CD4-positive, alpha-beta T cell treated with Interleukin-6 for 4 hours (primary cell): ENCODE measurements around the gene KTN1.

Experiments used
- DNase-seq: peaks from one replicate; pipeline ENCODE4 v3.0.0-alpha.2; 2020; ENCODE audit warnings: mixed read lengths

KTN1 gene

GRCh38 chr14:55688566-55688965 lies 108.6 kb downstream of the KTN1 start:
- no peak for DNase-seq

- no peak for DNase-seq
These were observed 110.2 kb downstream of the KTN1 start for GRCh38 chr14:55689981-55690871.

- DNase-seq = no peak
These were observed 111.7 kb downstream of the KTN1 start for GRCh38 chr14:55691659-55692058.

GRCh38 chr14:55693904-55694303 lies 113.9 kb downstream of the KTN1 start:
- DNase-seq = no peak

GRCh38 chr14:55697414-55697861 lies 117.4 kb downstream of the KTN1 start:
- DNase-seq = no peak

- DNase-seq = no peak
These were observed 118.0 kb downstream of the KTN1 start for GRCh38 chr14:55698051-55698450.

GRCh38 chr14:55699131-55700057 lies 119.4 kb downstream of the KTN1 start:
- no peak for DNase-seq

- DNase-seq = no peak
These were observed 121.6 kb downstream of the KTN1 start for GRCh38 chr14:55701638-55702037.

GRCh38 chr14:55702511-55702910 lies 122.5 kb downstream of the KTN1 start:
- DNase-seq = no peak

- no peak for DNase-seq
These were observed 124.6 kb downstream of the KTN1 start for GRCh38 chr14:55704654-55705053.

GRCh38 chr14:55705651-55706364 lies 125.8 kb downstream of the KTN1 start:
- no peak for DNase-seq

GRCh38 chr14:55706365-55706684 lies 126.3 kb downstream of the KTN1 start:
- DNase-seq = no peak

- DNase-seq = no peak
These were observed 126.9 kb downstream of the KTN1 start for GRCh38 chr14:55706893-55707292.

GRCh38 chr14:55707365-55707804 lies 127.4 kb downstream of the KTN1 start:
- no peak for DNase-seq

- DNase-seq = no peak
These were observed 130.6 kb downstream of the KTN1 start for GRCh38 chr14:55710506-55711041.

- DNase-seq = no peak
These were observed 131.3 kb downstream of the KTN1 start for GRCh38 chr14:55711175-55711811.

- DNase-seq = no peak
These were observed 132.5 kb downstream of the KTN1 start for GRCh38 chr14:55712491-55712890.

GRCh38 chr14:55713486-55713885 lies 133.5 kb downstream of the KTN1 start:
- DNase-seq = no peak

- DNase-seq = no peak
These were observed 135.9 kb downstream of the KTN1 start for GRCh38 chr14:55715889-55716288.

- DNase-seq = no peak
These were observed 137.6 kb downstream of the KTN1 start for GRCh38 chr14:55717621-55718020.

GRCh38 chr14:55718551-55718950 lies 138.5 kb downstream of the KTN1 start:
- no peak for DNase-seq

GRCh38 chr14:55720796-55721195 lies 140.8 kb downstream of the KTN1 start:
- DNase-seq = no peak
